ENCODE data around the gene SLC35B2.

Gene SLC35B2

DNA sequence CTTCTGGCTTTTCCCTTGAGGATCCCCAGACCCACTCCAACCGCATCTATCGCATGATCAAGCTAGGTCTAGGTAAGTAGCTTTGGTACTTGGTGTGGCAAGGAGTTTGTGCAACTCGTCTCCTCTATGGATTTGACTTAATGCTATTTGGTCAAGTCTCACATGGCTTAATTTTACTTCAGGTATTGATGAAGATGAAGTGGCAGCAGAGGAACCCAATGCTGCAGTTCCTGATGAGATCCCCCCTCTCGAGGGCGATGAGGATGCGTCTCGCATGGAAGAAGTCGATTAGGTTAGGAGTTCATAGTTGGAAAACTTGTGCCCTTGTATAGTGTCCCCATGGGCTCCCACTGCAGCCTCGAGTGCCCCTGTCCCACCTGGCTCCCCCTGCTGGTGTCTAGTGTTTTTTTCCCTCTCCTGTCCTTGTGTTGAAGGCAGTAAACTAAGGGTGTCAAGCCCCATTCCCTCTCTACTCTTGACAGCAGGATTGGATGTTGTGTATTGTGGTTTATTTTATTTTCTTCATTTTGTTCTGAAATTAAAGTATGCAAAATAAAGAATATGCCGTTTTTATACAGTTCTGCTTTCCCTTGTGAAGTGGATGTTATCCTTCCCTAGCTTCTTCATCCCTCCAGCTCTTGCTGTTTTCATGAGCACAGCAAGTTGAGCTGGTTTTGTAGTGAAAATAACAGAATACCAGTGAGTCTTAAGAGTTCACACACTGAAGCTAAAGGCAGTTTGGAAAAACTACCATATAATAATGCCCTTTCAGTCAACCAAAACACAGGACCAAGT, 3.8 kb downstream of the SLC35B2 start:
- no peak for TF ChIP-seq TAF1 (IDR thresholded peaks at IDR 0.05; ENCODE audit: low read depth)
- TF ChIP-seq EP300 (IDR thresholded peaks at IDR 0.05; ENCODE audit: borderline replicate concordance) = no peak
- no peak for TF ChIP-seq TEAD4 (IDR thresholded peaks at IDR 0.05)
- no peak for TF ChIP-seq ZBTB7A (IDR thresholded peaks at IDR 0.05; ENCODE audit: low read depth)
- TF ChIP-seq, protein P1, sequence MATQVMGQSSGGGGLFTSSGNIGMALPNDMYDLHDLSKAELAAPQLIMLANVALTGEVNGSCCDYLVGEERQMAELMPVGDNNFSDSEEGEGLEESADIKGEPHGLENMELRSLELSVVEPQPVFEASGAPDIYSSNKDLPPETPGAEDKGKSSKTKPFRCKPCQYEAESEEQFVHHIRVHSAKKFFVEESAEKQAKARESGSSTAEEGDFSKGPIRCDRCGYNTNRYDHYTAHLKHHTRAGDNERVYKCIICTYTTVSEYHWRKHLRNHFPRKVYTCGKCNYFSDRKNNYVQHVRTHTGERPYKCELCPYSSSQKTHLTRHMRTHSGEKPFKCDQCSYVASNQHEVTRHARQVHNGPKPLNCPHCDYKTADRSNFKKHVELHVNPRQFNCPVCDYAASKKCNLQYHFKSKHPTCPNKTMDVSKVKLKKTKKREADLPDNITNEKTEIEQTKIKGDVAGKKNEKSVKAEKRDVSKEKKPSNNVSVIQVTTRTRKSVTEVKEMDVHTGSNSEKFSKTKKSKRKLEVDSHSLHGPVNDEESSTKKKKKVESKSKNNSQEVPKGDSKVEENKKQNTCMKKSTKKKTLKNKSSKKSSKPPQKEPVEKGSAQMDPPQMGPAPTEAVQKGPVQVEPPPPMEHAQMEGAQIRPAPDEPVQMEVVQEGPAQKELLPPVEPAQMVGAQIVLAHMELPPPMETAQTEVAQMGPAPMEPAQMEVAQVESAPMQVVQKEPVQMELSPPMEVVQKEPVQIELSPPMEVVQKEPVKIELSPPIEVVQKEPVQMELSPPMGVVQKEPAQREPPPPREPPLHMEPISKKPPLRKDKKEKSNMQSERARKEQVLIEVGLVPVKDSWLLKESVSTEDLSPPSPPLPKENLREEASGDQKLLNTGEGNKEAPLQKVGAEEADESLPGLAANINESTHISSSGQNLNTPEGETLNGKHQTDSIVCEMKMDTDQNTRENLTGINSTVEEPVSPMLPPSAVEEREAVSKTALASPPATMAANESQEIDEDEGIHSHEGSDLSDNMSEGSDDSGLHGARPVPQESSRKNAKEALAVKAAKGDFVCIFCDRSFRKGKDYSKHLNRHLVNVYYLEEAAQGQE (IDR thresholded peaks at IDR 0.05; ENCODE audit: low read depth) = no peak
- no peak for TF ChIP-seq FOXM1 (IDR thresholded peaks at IDR 0.05; ENCODE audit: borderline replicate concordance, low read depth)
- no peak for TF ChIP-seq YY1 (IDR thresholded peaks at IDR 0.05; ENCODE audit: low read depth)
- no peak for TF ChIP-seq CEBPB (IDR thresholded peaks at IDR 0.05)
- TF ChIP-seq NFIC (IDR thresholded peaks at IDR 0.05) = no peak
- TF ChIP-seq, protein P2, sequence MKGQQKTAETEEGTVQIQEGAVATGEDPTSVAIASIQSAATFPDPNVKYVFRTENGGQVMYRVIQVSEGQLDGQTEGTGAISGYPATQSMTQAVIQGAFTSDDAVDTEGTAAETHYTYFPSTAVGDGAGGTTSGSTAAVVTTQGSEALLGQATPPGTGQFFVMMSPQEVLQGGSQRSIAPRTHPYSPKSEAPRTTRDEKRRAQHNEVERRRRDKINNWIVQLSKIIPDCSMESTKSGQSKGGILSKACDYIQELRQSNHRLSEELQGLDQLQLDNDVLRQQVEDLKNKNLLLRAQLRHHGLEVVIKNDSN (IDR thresholded peaks at IDR 0.05) = no peak
- TF ChIP-seq RAD21 (IDR thresholded peaks at IDR 0.05; ENCODE audit: low read depth) = no peak
- no peak for TF ChIP-seq EGR1 (IDR thresholded peaks at IDR 0.05)
- no peak for TF ChIP-seq CREB1 (IDR thresholded peaks at IDR 0.05; ENCODE audit: low read depth)
- TF ChIP-seq TCF12 (IDR thresholded peaks at IDR 0.05; ENCODE audit: low read depth) = no peak
- TF ChIP-seq, protein P3, sequence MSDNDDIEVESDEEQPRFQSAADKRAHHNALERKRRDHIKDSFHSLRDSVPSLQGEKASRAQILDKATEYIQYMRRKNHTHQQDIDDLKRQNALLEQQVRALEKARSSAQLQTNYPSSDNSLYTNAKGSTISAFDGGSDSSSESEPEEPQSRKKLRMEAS (IDR thresholded peaks at IDR 0.05) = no peak

DNA sequence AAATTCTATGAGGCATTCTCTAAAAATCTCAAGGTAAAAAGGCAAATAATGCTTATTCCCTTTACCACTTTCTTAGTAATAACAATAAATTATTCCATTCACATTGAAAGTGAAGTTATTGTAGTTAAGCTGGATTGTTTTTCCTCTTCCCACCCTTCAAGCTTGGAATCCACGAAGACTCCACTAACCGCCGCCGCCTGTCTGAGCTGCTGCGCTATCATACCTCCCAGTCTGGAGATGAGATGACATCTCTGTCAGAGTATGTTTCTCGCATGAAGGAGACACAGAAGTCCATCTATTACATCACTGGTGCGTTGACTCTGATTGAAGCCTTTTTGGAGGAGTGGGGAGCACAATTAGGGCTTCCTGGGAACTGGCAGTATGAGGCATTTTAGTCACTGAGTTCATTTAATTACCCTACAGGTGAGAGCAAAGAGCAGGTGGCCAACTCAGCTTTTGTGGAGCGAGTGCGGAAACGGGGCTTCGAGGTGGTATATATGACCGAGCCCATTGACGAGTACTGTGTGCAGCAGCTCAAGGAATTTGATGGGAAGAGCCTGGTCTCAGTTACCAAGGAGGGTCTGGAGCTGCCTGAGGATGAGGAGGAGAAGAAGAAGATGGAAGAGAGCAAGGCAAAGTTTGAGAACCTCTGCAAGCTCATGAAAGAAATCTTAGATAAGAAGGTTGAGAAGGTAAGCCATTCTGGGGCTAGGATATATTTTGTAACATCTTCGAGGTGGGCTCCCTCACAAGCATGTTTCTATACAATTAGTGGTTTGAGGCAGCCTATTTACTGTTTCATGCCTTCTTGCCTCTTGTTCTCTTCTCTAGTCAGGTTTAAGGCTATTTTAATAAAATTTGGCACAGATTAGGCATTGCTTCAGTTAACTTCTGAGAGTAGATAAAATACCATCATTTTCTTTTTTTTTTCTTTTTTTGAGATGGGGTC, 5.5 kb downstream of the SLC35B2 start:
- TF ChIP-seq TAF1 (IDR thresholded peaks at IDR 0.05; ENCODE audit: low read depth) (no peak), EGR1 (IDR thresholded peaks at IDR 0.05) (no peak), TEAD4 (IDR thresholded peaks at IDR 0.05) (no peak), RAD21 (IDR thresholded peaks at IDR 0.05; ENCODE audit: low read depth) (no peak), NFIC (IDR thresholded peaks at IDR 0.05) (no peak), CREB1 (IDR thresholded peaks at IDR 0.05; ENCODE audit: low read depth) (no peak), CEBPB (IDR thresholded peaks at IDR 0.05) (no peak), YY1 (IDR thresholded peaks at IDR 0.05; ENCODE audit: low read depth) (no peak), ZBTB7A (IDR thresholded peaks at IDR 0.05; ENCODE audit: low read depth) (no peak), FOXM1 (IDR thresholded peaks at IDR 0.05; ENCODE audit: borderline replicate concordance, low read depth) (no peak), EP300 (IDR thresholded peaks at IDR 0.05; ENCODE audit: borderline replicate concordance) (no peak), TCF12 (IDR thresholded peaks at IDR 0.05; ENCODE audit: low read depth) (no peak)
- TF ChIP-seq, protein P2 (IDR thresholded peaks at IDR 0.05) = no peak
- TF ChIP-seq, protein P3 (IDR thresholded peaks at IDR 0.05) = no peak
- TF ChIP-seq, protein P1 (IDR thresholded peaks at IDR 0.05; ENCODE audit: low read depth) = no peak

DNA sequence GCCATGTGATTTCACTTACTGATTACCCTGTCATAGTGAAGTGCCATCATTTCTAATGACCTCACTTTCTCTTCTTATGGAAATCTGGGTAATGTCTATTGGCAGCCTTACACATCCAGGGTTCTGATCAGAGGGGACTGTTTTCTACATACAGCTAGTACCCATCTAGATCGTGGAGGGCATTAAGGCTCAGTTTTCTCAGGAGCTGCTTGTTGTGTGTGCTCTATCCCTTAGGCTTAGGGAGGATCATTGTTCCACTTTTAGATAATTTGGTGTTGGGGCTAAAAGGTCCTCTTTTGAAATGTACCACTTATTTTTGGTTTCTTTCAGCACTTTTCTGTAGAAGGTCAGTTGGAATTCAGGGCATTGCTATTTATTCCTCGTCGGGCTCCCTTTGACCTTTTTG, 6.6 kb downstream of the SLC35B2 start:
- TF ChIP-seq CEBPB (IDR thresholded peaks at IDR 0.05) (no peak), RAD21 (IDR thresholded peaks at IDR 0.05; ENCODE audit: low read depth) (no peak)
- TF ChIP-seq, protein P3 (IDR thresholded peaks at IDR 0.05) = no peak

DNA sequence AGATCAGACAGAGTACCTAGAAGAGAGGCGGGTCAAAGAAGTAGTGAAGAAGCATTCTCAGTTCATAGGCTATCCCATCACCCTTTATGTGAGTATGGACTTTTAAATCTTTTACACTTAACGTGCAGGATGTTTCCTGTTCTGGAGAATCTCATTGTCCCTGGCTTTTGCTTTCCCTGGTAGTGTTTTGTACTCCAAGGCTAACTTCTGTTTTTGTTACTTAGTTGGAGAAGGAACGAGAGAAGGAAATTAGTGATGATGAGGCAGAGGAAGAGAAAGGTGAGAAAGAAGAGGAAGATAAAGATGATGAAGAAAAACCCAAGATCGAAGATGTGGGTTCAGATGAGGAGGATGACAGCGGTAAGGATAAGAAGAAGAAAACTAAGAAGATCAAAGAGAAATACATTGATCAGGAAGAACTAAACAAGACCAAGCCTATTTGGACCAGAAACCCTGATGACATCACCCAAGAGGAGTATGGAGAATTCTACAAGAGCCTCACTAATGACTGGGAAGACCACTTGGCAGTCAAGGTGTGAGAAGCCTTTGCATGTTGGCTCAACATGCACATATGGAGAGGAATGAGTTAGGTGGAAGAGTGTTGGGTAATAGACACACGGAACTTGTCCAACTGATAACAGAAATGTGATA, 7.1 kb downstream of the SLC35B2 start:
- TF ChIP-seq CREB1 (IDR thresholded peaks at IDR 0.05; ENCODE audit: low read depth) (no peak), EGR1 (IDR thresholded peaks at IDR 0.05) (no peak), YY1 (IDR thresholded peaks at IDR 0.05; ENCODE audit: low read depth) (no peak), CEBPB (IDR thresholded peaks at IDR 0.05) (no peak), TAF1 (IDR thresholded peaks at IDR 0.05; ENCODE audit: low read depth) (no peak)
- TF ChIP-seq, protein P2 (IDR thresholded peaks at IDR 0.05) = no peak
- TF ChIP-seq, protein P3 (IDR thresholded peaks at IDR 0.05) = no peak
